ENCODE results near the gene TRPM5. TPM values are rescaled to one million over a fixed set of nuclear protein-coding genes. Genes with fewer than 3 reads are reported as not detected.

The TRPM5 gene
- total and polyA plus RNA-seq, 2 of the 4 experiments (the other 2 are of a cell fraction), result not detected

- Histone ChIP-seq H4K8ac (ENCODE audit: low read depth in 2 of 2, low read length in 2 of 2) (no peak overlapping the region), H4K91ac (ENCODE audit: insufficient read depth, low read depth, low read length) (no peak overlapping the region), H3K4ac (ENCODE audit: low read depth, low read length) (no peak overlapping the region), H2BK5ac (ENCODE audit: low read depth, low read length, poor library complexity, severe bottlenecking) (no peak overlapping the region), H2BK20ac (ENCODE audit: low read depth, low read length) (no peak overlapping the region), H2AK9ac (replicated peaks; ENCODE audit: low read depth, low read length, poor library complexity) (no peak overlapping the region), H3K36me3 (ENCODE audit: control insufficient read depth, insufficient read depth, low read length) (no peaks in the 10 kb centered on the region), H3K79me1 (ENCODE audit: low read depth in 1 of 2, low read length in 2 of 2) (no peaks in the 10 kb centered on the region), H3K14ac (replicated peaks; ENCODE audit: low read depth, low read length) (no peak overlapping the region), H2BK15ac (ENCODE audit: low read depth, low read length) (no peak overlapping the region), H3K9me1 (ENCODE audit: insufficient read depth, low read length) (no peaks in the 10 kb centered on the region), H3K9me3 (ENCODE audit: control insufficient read depth, insufficient read depth, low read length) (no peaks in the 10 kb centered on the region), H3K4me2 (ENCODE audit: low read depth, low read length) (no peak overlapping the region), H4K5ac (ENCODE audit: low read depth, low read length) (no peak overlapping the region), H3K4me1 (ENCODE audit: control insufficient read depth, insufficient read depth, low read length) (no peaks in the 10 kb centered on the region), H2AK5ac (ENCODE audit: low read depth, low read length) (no peak overlapping the region), H2AFZ (replicated peaks; ENCODE audit: low read length, poor library complexity) (no peak overlapping the region), H3K23ac (ENCODE audit: low read depth, low read length) (no peak overlapping the region), H3K18ac (ENCODE audit: low read depth, low read length) (no peak overlapping the region), H3K27me3 (ENCODE audit: control insufficient read depth, insufficient read depth, low read length) (peaks cover 11% of the 10 kb centered on the region; the same call in 1 of the 2 replicates), H3K27ac (ENCODE audit: insufficient read depth, low read length) (no peak overlapping the region), H3K56ac (ENCODE audit: extremely low read depth, insufficient read depth, low read length) (no peak overlapping the region), H2BK120ac (ENCODE audit: low read depth, low read length) (no peak overlapping the region), H3K9ac (ENCODE audit: low read depth, low read length) (no peak overlapping the region), H3K4me3 (ENCODE audit: insufficient read depth, low read depth, low read length) (no peak overlapping the region), H4K20me1 (ENCODE audit: insufficient read depth, low read length) (no peaks in the 10 kb centered on the region)
- CTCF ChIA-PET, result interaction anchor here (0.7 to 1.3 kb wide), 2 partner anchors 107 to 121 kb away, joined by 3 read pairs; no protein-coding TSS in a partner anchor
- intact Hi-C loops (cut with micrococcal nuclease), result no loop called here
- no CpG with 5 or more reads among the region's 13 CpGs for WGBS, 2 experiments (ENCODE audit: extremely low coverage in 2 of 2, insufficient read length in 1 of 2)
- in situ Hi-C loops (cut with MboI; ENCODE audit: low sequenced_read_pairs), result loop anchor here (5.0 to 10.0 kb wide), 2 partner anchors 106 to 469 kb away; no protein-coding TSS in a partner anchor
- BruUV-seq (replicated peaks), result no TSS peak
- TF ChIP-seq CHD1 (IDR thresholded peaks at IDR 0.05; ENCODE audit: low read depth, low read length), result no peak
- TF ChIP-seq RCOR1 (IDR thresholded peaks at IDR 0.05; ENCODE audit: insufficient replicate concordance, low read length), result no peak
- TF ChIP-seq POLR2A (IDR thresholded peaks at IDR 0.05; ENCODE audit: low read depth, low read length), result no peak
- TF ChIP-seq CEBPB (IDR thresholded peaks at IDR 0.05; ENCODE audit: low read depth, low read length), result no peak
- no peak for TF ChIP-seq RAD21 (IDR thresholded peaks at IDR 0.05; ENCODE audit: low read length)
- no peak for TF ChIP-seq NFE2L2 (IDR thresholded peaks at IDR 0.05; ENCODE audit: low read depth, low read length)
- no peak for TF ChIP-seq BHLHE40 (IDR thresholded peaks at IDR 0.05; ENCODE audit: low read depth, low read length)
- dilution Hi-C loops (cut with HindIII; ENCODE audit: low sequenced_read_pairs, unreplicated experiment), result no loop called here
- ATAC-seq (ENCODE audit: low read depth) (no peak), DNase-seq (no peak)
- POLR2A ChIA-PET (ENCODE audit: unreplicated experiment), result no interaction called here
These were observed 18.1 kb downstream of the TRPM5 start for GRCh38 chr11:2426221-2426620.
